Measurements from ENCODE around the gene DALRD3. TPM values are rescaled to one million over a fixed set of nuclear protein-coding genes. Genes with fewer than 3 reads are reported as not detected.
A peak's percentile ranks its signal among the peaks of the same experiment; 100 is the strongest.

The DALRD3 gene
- total RNA-seq, 2 donors from 2014 or later, result 67.6 to 72.6 TPM

GRCh38 chr3:49026536-49026935 lies 8.2 kb upstream of the DALRD3 start:
- intact Hi-C loops (cut with DNase I), result no loop called here
- 94 to 100% methylated on average over 3 of the region's 3 CpGs for WGBS, 2 donors
- peaks cover 58% of the 10 kb centered on the region for H3K4me1 ChIP-seq
- no peak overlapping the region for H3K27ac ChIP-seq
- no peak for ATAC-seq
- no peak overlapping the region for H3K4me3 ChIP-seq
- TF ChIP-seq CTCF (IDR thresholded peaks at IDR 0.05), result no peak
- no peak for TF ChIP-seq POLR2A (IDR thresholded peaks at IDR 0.05)
- no peaks in the 10 kb centered on the region for H3K9me3 ChIP-seq
- H3K36me3 ChIP-seq (replicated peaks in 1 of 2; ENCODE audit: insufficient read depth in 1 of 2, low read depth in 2 of 2), result peaks cover 0 to 15% of the 10 kb centered on the region in 2 donors
- H3K27me3 ChIP-seq, result no peaks in the 10 kb centered on the region
- DNase-seq, result no peak

GRCh38 chr3:49025793-49026520 lies 7.6 kb upstream of the DALRD3 start:
- ATAC-seq, result no peak
- WGBS, 2 donors, result 80 to 93% methylated on average over 7 to 8 of the region's 8 CpGs
- Histone ChIP-seq H3K27ac (no peak overlapping the region), H3K27me3 (no peaks in the 10 kb centered on the region), H3K4me1 (peaks cover 58% of the 10 kb centered on the region), H3K4me3 (no peak overlapping the region), H3K36me3 (replicated peaks in 1 of 2; ENCODE audit: insufficient read depth in 1 of 2, low read depth in 2 of 2) (peaks cover 0 to 13% of the 10 kb centered on the region in 2 donors), H3K9me3 (no peaks in the 10 kb centered on the region)
- TF ChIP-seq CTCF (IDR thresholded peaks at IDR 0.05) (no peak), POLR2A (IDR thresholded peaks at IDR 0.05) (no peak)
- intact Hi-C loops (cut with DNase I), result no loop called here
- no peak for DNase-seq

GRCh38 chr3:49025005-49025792 lies 6.8 kb upstream of the DALRD3 start:
- no peak for ATAC-seq
- Histone ChIP-seq H3K4me1 (peaks cover 63% of the 10 kb centered on the region), H3K9me3 (no peaks in the 10 kb centered on the region), H3K4me3 (no peak overlapping the region), H3K27ac (peak overlapping the region in 1 of 4 donors; percentile 12), H3K27me3 (no peaks in the 10 kb centered on the region), H3K36me3 (replicated peaks in 1 of 2; ENCODE audit: insufficient read depth in 1 of 2, low read depth in 2 of 2) (peaks cover 0 to 13% of the 10 kb centered on the region in 2 donors)
- intact Hi-C loops (cut with DNase I), result no loop called here
- DNase-seq, result no peak
- WGBS, 2 donors, result 72 to 73% methylated on average over 7 to 13 of the region's 13 CpGs
- TF ChIP-seq CTCF (IDR thresholded peaks at IDR 0.05) (no peak), POLR2A (IDR thresholded peaks at IDR 0.05) (no peak)

- no peak for TF ChIP-seq POLR2A (IDR thresholded peaks at IDR 0.05)
- no peak for TF ChIP-seq CTCF (IDR thresholded peaks at IDR 0.05)
- Histone ChIP-seq H3K27ac (no peak overlapping the region), H3K4me3 (no peak overlapping the region), H3K9me3 (no peaks in the 10 kb centered on the region), H3K4me1 (peaks cover 71% of the 10 kb centered on the region), H3K36me3 (replicated peaks in 1 of 2; ENCODE audit: insufficient read depth in 1 of 2, low read depth in 2 of 2) (peaks cover 0 to 13% of the 10 kb centered on the region in 2 donors), H3K27me3 (no peaks in the 10 kb centered on the region)
- DNase-seq, result no peak
- intact Hi-C loops (cut with DNase I), result no loop called here
- 68 to 74% methylated on average over 5 of the region's 5 CpGs for WGBS, 2 donors
- ATAC-seq, result no peak
These were observed 6.1 kb upstream of the DALRD3 start for GRCh38 chr3:49024449-49024848.

Measured in body of pancreas (tissue), 4 donors.